NCI-H510A (cell line): ENCODE data around the gene HDAC4.

Experiments used
- DNase-seq: peaks from one replicate; lab custom pipeline; 2025; lab: John Stamatoyannopoulos, UW

HDAC4 gene

GRCh38 chr2:239008004-239008403 is 392.8 kb downstream of the HDAC4 start:
- no peak for DNase-seq

GRCh38 chr2:239006622-239007285 is 394.1 kb downstream of the HDAC4 start:
- no peak for DNase-seq

GRCh38 chr2:239005586-239005985 is 395.2 kb downstream of the HDAC4 start:
- DNase-seq = no peak

GRCh38 chr2:239004274-239005015 is 396.4 kb downstream of the HDAC4 start:
- DNase-seq = no peak

- no peak for DNase-seq
Observed at GRCh38 chr2:239003624-239004273, 397.1 kb downstream of the HDAC4 start.

GRCh38 chr2:239002954-239003623 is 397.7 kb downstream of the HDAC4 start:
- DNase-seq = no peak

GRCh38 chr2:239002591-239002953 is 398.2 kb downstream of the HDAC4 start:
- no peak for DNase-seq

- no peak for DNase-seq
Observed at GRCh38 chr2:239001794-239002193, 399.0 kb downstream of the HDAC4 start.

GRCh38 chr2:239000500-239001073 is 400.2 kb downstream of the HDAC4 start:
- no peak for DNase-seq

- no peak for DNase-seq
Observed at GRCh38 chr2:239000089-239000488, 400.7 kb downstream of the HDAC4 start.

GRCh38 chr2:238999291-238999741 is 401.5 kb downstream of the HDAC4 start:
- no peak for DNase-seq

- DNase-seq = no peak
Observed at GRCh38 chr2:238998801-238999200, 402.0 kb downstream of the HDAC4 start.
